EL (cell line): Measurements from ENCODE around the gene CDCP1.
A peak's percentile ranks its signal among the peaks of the same experiment; 100 is the strongest.

Experiments used
- DNase-seq: peaks from one replicate; pipeline ENCODE4 v3.0.0-alpha.2; 2016

CDCP1 gene

DNA sequence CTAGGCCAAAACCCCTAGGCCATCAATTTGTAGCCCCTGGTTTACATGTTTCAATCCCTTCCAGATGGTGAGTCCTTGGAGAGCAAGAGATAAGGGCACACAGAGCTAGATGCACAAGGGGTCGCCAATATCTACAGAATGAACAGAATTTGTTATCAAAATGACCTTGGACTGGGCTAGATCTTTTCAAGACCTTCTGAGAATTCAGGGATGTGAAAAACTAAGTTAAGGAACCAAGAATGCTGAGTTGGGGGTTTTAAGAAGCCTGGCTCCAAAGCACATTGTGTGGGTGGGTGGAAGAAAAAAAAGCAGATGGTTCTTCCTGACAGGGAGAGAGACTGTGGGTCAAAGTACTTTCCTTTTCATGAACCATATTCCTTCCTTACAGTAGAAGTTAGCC is 10.2 kb downstream of the CDCP1 start:
- no peak for DNase-seq

- DNase-seq = peak; percentile 19
Measured at GRCh38 chr3:45134758-45135521, 11.2 kb downstream of the CDCP1 start.

- peak; percentile 17 for DNase-seq
Measured at GRCh38 chr3:45132568-45133211, 13.5 kb downstream of the CDCP1 start.

DNA sequence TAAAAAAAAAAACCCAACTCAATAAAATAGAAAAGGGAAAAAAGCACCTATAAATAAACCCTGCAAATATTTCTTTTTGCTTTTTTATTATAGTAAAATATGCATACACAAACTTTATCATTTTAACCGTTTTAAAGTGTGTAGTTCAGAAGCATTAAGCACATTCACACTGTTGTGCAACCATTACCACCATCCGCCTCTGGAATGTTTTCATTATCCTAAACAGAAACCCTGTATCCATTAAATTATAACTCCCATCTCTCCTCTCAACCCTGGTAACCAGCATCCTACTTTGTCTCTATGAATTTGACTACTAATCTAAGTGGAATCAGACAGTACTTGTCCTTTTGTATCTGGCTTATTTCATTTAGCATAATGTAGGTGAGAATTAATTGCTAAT is 15.0 kb downstream of the CDCP1 start:
- peak; percentile 41 for DNase-seq

DNA sequence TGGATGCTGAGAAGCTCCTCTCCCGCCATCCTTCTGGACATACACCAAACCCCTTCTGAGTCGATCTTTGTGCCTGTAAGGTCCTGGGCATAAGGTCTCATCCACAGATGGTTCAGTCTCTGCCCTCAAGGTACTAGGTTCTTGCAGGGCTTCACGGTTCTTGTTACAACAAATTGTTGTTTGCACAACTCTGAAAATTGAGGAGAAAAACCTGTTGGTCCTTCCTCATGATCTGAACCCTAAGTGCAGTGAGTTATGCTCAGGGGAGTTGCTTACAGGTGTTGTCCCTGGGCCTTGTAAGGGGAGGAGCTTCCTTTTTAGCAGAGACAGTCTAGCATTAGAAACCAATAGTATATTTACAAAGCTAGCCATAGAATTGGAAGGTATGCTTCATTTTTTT is 15.7 kb downstream of the CDCP1 start:
- no peak for DNase-seq

GRCh38 chr3:45128950-45129349 is 17.2 kb downstream of the CDCP1 start:
- DNase-seq = no peak

DNA sequence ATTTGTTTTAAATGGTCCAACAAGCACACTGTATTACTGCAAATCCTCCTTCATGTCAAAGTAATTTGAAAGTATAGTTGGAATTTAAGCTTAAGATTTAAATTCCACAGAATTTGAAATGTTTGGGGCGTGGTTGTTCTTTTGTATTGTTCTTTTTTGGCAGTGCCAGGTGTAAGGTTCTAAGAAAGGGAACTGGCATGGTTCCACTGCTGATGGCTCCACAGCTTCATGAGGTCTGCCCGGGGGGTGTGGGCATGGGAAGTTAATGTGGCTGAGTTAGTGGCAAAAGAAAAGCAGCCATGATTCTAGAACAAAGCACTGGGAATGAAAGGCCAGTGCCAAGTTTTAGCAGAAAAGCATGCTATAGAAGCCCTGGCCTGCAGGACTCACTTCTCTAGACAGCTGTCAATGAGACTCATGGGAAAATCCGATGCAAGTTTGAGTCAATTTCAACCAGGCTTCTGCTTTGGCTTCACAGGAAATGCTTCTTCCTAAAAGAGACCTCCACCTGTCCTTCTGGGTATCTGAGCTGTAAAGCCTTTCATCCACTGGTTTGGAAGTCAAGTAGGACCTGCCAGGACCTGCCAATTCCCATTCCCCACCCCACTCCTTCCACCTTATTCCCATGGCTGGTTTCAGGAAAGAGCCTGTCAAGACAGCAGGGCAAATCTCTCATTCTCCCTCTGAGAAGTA is 18.9 kb downstream of the CDCP1 start:
- no peak for DNase-seq

DNA sequence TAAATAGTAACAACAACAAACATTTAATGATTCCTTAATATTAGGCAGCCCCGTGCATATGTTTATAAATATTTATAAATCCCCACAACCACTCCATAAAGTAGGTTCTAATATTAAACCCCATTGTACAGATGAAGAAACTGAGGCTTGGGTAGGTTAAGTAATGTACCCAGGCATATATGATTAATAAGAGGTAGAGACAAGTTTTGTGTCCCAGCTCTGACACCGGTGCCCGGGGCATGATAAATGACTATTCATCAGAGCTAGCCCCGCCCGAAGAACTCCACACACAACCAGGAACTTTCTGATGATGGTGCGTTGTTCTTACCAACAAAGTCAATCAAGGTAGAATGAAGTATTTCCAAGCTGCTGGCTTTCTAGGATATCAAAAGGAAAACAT is 19.4 kb downstream of the CDCP1 start:
- DNase-seq = no peak

DNA sequence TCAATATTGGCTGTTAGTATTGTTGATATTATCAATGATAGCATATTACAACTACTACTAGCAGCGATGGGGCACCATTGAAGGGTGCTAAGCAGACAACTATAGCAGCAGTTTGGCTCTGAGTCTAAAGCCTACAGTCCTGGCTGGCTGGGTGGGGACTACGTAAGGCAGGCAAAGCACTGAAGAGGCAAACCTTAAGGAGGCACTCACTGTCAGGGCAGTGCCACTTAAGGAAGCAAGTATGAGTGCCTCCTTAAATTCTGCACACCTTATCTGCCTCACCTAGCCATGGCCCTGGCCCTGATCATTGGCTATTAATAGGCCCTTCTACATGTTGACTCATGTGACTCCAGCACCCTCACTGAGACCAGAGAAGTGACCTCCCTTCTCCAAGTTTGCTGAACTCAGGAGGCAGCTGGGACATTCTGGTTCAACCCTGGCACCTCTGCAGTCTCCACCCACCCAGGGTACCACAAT is 20.6 kb downstream of the CDCP1 start:
- DNase-seq = no peak

DNA sequence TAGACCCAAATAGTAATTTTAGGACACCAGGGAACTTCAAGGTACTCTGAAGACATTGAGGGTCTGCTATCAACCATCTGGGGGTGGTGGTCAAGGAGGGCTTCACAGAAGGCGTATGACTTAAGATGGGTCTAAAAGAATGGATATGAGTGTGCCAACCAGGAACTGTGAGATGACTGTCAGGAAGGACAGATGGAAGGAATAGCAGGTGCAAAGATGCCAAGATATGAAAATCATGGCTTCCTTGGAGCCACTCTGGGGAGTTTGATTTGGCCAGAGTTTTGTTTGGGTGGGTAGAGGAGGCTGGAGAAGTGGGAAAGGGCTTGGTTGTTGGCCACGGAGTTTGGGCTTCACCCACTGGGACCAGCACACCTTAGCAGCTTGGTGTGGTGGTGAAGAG is 21.2 kb downstream of the CDCP1 start:
- DNase-seq = no peak

DNA sequence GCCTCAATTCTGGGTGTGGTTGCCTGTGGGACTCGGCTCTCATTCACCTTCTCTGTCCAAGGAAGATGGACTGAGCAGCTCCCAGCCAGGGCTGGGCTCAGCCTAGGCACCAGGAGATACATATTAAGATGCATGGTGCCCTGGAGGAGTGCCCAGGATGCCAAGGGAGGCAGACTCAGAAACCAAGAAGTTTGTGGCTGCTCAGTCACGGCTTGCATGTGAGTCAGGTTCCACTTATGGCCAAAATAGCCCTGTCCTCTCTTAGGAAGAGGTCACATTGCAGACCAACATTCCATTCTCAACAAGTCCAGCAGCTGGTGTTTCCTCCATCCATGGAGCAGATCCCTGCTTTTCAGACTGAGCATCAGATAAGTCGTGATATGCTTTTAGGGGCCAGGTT is 21.8 kb downstream of the CDCP1 start:
- peak; percentile 97 for DNase-seq

GRCh38 chr3:45123581-45124269 is 22.5 kb downstream of the CDCP1 start:
- DNase-seq = peak; percentile 95

DNA sequence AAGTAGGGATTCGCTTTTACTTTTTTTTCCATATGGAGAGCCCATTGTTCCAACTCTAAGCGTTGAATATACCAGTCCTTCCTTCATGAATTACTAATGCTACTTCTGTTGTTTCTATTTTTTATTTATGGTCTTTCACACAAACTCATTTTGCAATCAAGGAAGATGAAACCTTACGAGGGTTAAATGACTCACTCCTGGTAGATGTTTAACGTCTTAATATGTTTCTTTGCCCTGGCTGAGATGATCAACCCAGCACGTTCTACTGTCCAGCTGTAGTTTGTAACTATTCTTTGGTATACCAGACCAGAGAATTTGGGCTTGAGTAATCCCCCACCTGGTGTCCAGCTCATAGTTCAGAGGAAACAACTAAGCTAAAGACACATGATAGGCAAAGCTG is 23.1 kb downstream of the CDCP1 start:
- peak; percentile 93 for DNase-seq

GRCh38 chr3:45120359-45121158 is 25.6 kb downstream of the CDCP1 start:
- DNase-seq = no peak

- DNase-seq = no peak
Measured at GRCh38 chr3:45119824-45120358, 26.3 kb downstream of the CDCP1 start.

DNA sequence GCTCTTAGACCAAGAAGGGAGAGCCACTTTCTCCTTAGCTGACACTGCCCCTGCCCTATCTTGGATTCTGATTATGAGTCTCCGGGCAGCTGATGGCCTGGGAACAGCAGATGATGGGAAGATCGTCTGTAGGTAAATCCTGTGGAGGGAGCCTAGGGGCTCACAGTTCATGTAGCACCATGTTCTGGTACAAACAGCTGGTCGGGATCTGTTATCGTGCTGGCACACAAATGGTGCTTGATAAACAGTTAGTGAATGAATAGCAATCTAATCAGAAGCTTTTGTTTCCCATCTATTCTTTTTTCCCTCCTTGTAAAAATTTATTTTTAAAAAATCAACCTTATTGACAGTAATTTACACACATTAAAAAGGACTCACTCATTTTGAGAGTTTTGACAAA is 26.8 kb downstream of the CDCP1 start:
- no peak for DNase-seq

GRCh38 chr3:45118615-45119071 is 27.5 kb downstream of the CDCP1 start:
- DNase-seq = no peak

GRCh38 chr3:45116350-45116749 is 29.8 kb downstream of the CDCP1 start:
- no peak for DNase-seq

DNA sequence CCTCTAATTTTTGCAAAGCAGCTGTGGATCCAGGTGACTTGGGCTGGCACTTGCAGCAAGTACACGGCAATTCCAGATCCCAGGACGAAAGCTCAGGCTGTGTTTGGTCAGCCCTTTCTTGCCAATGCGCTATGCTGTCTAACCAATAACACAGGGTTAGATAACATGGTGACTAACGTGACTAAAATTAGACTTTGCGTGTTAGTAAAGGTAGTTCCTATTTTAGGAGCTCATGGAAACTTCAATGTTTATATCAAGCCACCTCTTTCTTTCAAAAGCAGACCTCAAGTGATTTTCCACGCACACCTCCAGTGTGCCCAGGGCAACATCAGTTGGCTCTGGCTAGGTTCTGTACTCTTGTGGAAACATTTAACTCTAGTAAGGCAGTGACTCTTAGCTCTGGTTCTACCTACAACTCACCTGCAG is 32.5 kb downstream of the CDCP1 start:
- DNase-seq = no peak

GRCh38 chr3:45112939-45113338 is 33.2 kb downstream of the CDCP1 start:
- DNase-seq = no peak

- no peak for DNase-seq
Measured at GRCh38 chr3:45110509-45110833, 35.7 kb downstream of the CDCP1 start.
